HepG2 (cell line): ENCODE results near the gene PFN4. TPM values are rescaled to one million over a fixed set of nuclear protein-coding genes. Genes with fewer than 3 reads are reported as not detected.
A peak's percentile ranks its signal among the peaks of the same experiment; 100 is the strongest.

Experiments used
- ESRRA ChIP-seq: sonication (generic); formaldehyde crosslinking; IDR thresholded peaks from 2 replicates; pipeline ENCODE4 v1.5.1; 2020; ENCODE audit warnings: mild to moderate bottlenecking, low read depth, missing genetic modification reagents
- HCFC1 ChIP-seq: fragments of 150-350 bp; IDR thresholded peaks from 2 replicates; pipeline ENCODE4 v1.6.1; 2014; ENCODE audit warnings: low read depth, low read length
- HNRNPL ChIP-seq: fragments of 200-400 bp; formaldehyde crosslinking; IDR thresholded peaks from 2 replicates; pipeline ENCODE4 v1.6.1; 2017; ENCODE audit warnings: mild to moderate bottlenecking, low read depth, low read length
- RXRB ChIP-seq: IDR thresholded peaks from 2 replicates; pipeline ENCODE4 v1.6.1; 2016; ENCODE audit warnings: borderline replicate concordance, missing genetic modification reagents, missing compliant biosample characterization
- ZKSCAN1 ChIP-seq: fragments of 150-350 bp; IDR thresholded peaks from 2 replicates; pipeline ENCODE4 v1.6.1; 2014; ENCODE audit warnings: low read length
- ZNF264 ChIP-seq: sonication (generic); formaldehyde crosslinking; IDR thresholded peaks from 2 replicates; pipeline ENCODE4 v1.4.0; 2020; ENCODE audit warnings: missing genetic modification reagents
- ZNF367 ChIP-seq: sonication (generic); formaldehyde crosslinking; IDR thresholded peaks from 2 replicates; pipeline ENCODE4 v1.4.0; 2020; ENCODE audit warnings: missing genetic modification reagents, borderline replicate concordance
- ZNF569 ChIP-seq: sonication (generic); formaldehyde crosslinking; IDR thresholded peaks from 2 replicates; pipeline ENCODE4 v1.5.0; 2020; ENCODE audit warnings: mild to moderate bottlenecking, missing genetic modification reagents, moderate library complexity, borderline replicate concordance
- polyA plus RNA-seq, 8 experiments: library from polyadenylated mRNA; depleted of rRNA in 3 of 8; stranded (reverse) in 7 of 8; unstranded in 1 of 8; fragments of >200 nt; fragmentation: Illumina TruSeq in 4 of 8; extraction: Trizol in 4 of 8; gene quantifications; 2 replicates each; pipeline versions ENCODE4 v1.2.1 to v1.2.3, GENCODE V29; 2011 to 2016; ENCODE audit warnings: low read depth in 4 of 8, missing spikeins in 1 of 8, mixed read lengths in 1 of 8; ENCODE audit not compliant: insufficient read depth in 1 of 8
- total RNA-seq, 5 experiments: library from RNA; depleted of rRNA; stranded (reverse); fragments of >200 nt; fragmentation: Illumina TruSeq; extraction: Trizol; gene quantifications; 2 replicates each; pipeline ENCODE4 v1.2.3, GENCODE V29; 2016; ENCODE audit warnings: low read depth in 1 of 5
- TF ChIP-seq, protein P1 (sequence below): IDR thresholded peaks from 2 replicates; pipeline ENCODE4 v1.6.1; 2012; ENCODE audit warnings: low read length, improper control_type of control experiment
- TF ChIP-seq, protein P2 (sequence below), 2 experiments: sonication (generic) in 1 of 2; formaldehyde crosslinking in 1 of 2; IDR thresholded peaks; 2 replicates each; pipeline versions ENCODE4 v1.5.1 to v1.6.1; 2011 to 2020; ENCODE audit warnings: borderline replicate concordance in 1 of 2, low read depth in 1 of 2, low read length in 1 of 2, mild to moderate bottlenecking in 1 of 2, missing genetic modification reagents in 1 of 2, moderate library complexity in 1 of 2
- TF ChIP-seq, protein P3 (sequence below): sonication (generic); formaldehyde crosslinking; IDR thresholded peaks from 2 replicates; pipeline ENCODE4 v1.5.0; 2020; ENCODE audit warnings: missing genetic modification reagents
- TF ChIP-seq, protein P4 (sequence below): sonication (generic); formaldehyde crosslinking; IDR thresholded peaks from 2 replicates; pipeline ENCODE4 v1.5.0; 2020; ENCODE audit warnings: mild to moderate bottlenecking, low read depth, missing genetic modification reagents, borderline replicate concordance
- TF ChIP-seq, protein P5 (sequence below): sonication (generic); formaldehyde crosslinking; IDR thresholded peaks from 2 replicates; pipeline ENCODE4 v1.5.0; 2020; ENCODE audit warnings: missing genetic modification reagents
- TF ChIP-seq, protein P6 (sequence below): sonication (generic); formaldehyde crosslinking; conservative IDR thresholded peaks from 2 replicates; pipeline ENCODE4 v1.4.0; 2020; ENCODE audit warnings: missing genetic modification reagents

Gene PFN4
- total and polyA plus RNA-seq, 2 of the 13 experiments (the other 11 are each of a cell fraction or from before 2014, with no cell fraction given) = 0.12 to 0.20 TPM

DNA sequence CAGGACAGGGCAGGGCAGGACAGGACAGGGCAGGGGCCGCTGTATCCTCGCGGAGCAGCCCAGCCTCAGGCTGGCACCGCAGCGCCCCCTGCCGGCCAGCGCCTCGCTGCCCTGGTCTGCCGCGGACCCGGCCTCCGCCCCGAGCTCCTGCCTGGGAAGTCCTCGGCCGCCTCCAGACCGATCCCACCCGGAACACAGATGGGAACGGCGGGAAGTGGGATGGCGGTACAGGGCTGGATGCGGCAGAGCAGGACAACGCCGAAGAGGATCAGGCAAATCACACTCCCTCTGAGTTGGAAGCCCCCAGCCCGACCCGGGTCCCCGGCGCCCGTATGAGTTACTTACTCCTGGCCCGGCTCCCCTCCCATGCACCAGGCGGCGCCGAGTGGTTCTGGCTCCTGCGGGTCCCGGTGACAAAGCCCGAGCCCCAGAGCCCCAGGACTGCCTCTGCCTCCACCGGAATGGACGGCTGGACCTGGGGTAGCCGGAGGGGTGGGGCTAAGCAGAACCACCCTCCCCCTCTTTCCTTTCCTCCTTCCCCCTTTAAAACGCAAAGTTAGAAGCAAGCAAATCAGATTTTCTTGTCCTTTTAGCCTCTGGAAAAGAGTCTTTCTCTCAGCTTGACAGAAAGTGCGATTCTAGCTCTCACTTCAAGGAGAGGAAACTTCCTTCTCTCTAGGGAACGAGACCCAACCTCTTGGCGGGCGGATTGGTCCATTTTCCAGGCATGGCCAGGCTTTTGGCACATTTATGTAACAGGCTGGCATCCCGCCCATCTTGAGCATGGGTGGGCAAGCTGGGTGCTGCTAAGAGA is 38.5 kb downstream of the PFN4 start, which contains the start of gene TP53I3 (continued):
- TF ChIP-seq, protein P1, sequence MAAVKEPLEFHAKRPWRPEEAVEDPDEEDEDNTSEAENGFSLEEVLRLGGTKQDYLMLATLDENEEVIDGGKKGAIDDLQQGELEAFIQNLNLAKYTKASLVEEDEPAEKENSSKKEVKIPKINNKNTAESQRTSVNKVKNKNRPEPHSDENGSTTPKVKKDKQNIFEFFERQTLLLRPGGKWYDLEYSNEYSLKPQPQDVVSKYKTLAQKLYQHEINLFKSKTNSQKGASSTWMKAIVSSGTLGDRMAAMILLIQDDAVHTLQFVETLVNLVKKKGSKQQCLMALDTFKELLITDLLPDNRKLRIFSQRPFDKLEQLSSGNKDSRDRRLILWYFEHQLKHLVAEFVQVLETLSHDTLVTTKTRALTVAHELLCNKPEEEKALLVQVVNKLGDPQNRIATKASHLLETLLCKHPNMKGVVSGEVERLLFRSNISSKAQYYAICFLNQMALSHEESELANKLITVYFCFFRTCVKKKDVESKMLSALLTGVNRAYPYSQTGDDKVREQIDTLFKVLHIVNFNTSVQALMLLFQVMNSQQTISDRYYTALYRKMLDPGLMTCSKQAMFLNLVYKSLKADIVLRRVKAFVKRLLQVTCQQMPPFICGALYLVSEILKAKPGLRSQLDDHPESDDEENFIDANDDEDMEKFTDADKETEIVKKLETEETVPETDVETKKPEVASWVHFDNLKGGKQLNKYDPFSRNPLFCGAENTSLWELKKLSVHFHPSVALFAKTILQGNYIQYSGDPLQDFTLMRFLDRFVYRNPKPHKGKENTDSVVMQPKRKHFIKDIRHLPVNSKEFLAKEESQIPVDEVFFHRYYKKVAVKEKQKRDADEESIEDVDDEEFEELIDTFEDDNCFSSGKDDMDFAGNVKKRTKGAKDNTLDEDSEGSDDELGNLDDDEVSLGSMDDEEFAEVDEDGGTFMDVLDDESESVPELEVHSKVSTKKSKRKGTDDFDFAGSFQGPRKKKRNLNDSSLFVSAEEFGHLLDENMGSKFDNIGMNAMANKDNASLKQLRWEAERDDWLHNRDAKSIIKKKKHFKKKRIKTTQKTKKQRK = no peak
- TF ChIP-seq, protein P2, sequence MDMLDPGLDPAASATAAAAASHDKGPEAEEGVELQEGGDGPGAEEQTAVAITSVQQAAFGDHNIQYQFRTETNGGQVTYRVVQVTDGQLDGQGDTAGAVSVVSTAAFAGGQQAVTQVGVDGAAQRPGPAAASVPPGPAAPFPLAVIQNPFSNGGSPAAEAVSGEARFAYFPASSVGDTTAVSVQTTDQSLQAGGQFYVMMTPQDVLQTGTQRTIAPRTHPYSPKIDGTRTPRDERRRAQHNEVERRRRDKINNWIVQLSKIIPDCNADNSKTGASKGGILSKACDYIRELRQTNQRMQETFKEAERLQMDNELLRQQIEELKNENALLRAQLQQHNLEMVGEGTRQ (IDR thresholded peaks at IDR 0.05; ENCODE audit: low read depth, low read length) = no peak
- TF ChIP-seq, protein P2 (CRISPR knock-in tag; IDR thresholded peaks at IDR 0.05; ENCODE audit: borderline replicate concordance) = no peak
- no peak for TF ChIP-seq ZNF367 (CRISPR knock-in tag)
- peak; percentile 89; the same call in 1 of the 2 replicates for TF ChIP-seq HNRNPL
- TF ChIP-seq ZNF264 (CRISPR knock-in tag) = peak; percentile 84; the same call in 1 of the 2 replicates
- peak; percentile 64 for TF ChIP-seq RXRB (CRISPR knock-in tag)
- TF ChIP-seq ZNF569 (CRISPR knock-in tag) = 0 out of 2 replicates have a peak, but pooled peaks have one; percentile 20
- TF ChIP-seq, protein P3, sequence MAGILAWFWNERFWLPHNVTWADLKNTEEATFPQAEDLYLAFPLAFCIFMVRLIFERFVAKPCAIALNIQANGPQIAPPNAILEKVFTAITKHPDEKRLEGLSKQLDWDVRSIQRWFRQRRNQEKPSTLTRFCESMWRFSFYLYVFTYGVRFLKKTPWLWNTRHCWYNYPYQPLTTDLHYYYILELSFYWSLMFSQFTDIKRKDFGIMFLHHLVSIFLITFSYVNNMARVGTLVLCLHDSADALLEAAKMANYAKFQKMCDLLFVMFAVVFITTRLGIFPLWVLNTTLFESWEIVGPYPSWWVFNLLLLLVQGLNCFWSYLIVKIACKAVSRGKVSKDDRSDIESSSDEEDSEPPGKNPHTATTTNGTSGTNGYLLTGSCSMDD (CRISPR knock-in tag) = no peak
- TF ChIP-seq ZKSCAN1 = peak; percentile 21; the same call in 1 of the 2 replicates
- TF ChIP-seq, protein P4, sequence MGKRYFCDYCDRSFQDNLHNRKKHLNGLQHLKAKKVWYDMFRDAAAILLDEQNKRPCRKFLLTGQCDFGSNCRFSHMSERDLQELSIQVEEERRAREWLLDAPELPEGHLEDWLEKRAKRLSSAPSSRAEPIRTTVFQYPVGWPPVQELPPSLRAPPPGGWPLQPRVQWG = no peak; the same call in 1 of the 2 replicates
- TF ChIP-seq HCFC1 = no peak; the same call in 1 of the 2 replicates
- TF ChIP-seq, protein P5, sequence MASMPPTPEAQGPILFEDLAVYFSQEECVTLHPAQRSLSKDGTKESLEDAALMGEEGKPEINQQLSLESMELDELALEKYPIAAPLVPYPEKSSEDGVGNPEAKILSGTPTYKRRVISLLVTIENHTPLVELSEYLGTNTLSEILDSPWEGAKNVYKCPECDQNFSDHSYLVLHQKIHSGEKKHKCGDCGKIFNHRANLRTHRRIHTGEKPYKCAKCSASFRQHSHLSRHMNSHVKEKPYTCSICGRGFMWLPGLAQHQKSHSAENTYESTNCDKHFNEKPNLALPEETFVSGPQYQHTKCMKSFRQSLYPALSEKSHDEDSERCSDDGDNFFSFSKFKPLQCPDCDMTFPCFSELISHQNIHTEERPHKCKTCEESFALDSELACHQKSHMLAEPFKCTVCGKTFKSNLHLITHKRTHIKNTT = no peak
- TF ChIP-seq, protein P6, sequence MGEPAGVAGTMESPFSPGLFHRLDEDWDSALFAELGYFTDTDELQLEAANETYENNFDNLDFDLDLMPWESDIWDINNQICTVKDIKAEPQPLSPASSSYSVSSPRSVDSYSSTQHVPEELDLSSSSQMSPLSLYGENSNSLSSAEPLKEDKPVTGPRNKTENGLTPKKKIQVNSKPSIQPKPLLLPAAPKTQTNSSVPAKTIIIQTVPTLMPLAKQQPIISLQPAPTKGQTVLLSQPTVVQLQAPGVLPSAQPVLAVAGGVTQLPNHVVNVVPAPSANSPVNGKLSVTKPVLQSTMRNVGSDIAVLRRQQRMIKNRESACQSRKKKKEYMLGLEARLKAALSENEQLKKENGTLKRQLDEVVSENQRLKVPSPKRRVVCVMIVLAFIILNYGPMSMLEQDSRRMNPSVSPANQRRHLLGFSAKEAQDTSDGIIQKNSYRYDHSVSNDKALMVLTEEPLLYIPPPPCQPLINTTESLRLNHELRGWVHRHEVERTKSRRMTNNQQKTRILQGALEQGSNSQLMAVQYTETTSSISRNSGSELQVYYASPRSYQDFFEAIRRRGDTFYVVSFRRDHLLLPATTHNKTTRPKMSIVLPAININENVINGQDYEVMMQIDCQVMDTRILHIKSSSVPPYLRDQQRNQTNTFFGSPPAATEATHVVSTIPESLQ = no peak; the same call in 1 of the 2 replicates
- no peak; the same call in 1 of the 2 replicates for TF ChIP-seq ESRRA (CRISPR knock-in tag)
- TF ChIP-seq, all 625 proteins: peak for 301
